Body of pancreas (tissue), 4 donors: ENCODE results near the gene TOMM6.

ENCODE experiments used
- POLR2A ChIP-seq, 3 donors: fragments of 450-650 bp; IDR thresholded peaks; one replicate each; pipeline ENCODE4 v1.6.1; 2016; ENCODE audit warnings: antibody characterized with exemption in 3 of 3, mild to moderate bottlenecking in 2 of 3
- TF ChIP-seq, protein P1 (sequence below), 7 experiments: fragments of 450-650 bp in 4 of 7; fragments of 200-600 bp in 3 of 7; sonication (generic) in 3 of 7; IDR thresholded peaks; one replicate each; pipeline ENCODE4 v1.5.1; 2016 to 2019; ENCODE audit warnings: antibody characterized with exemption in 7 of 7

DNA sequence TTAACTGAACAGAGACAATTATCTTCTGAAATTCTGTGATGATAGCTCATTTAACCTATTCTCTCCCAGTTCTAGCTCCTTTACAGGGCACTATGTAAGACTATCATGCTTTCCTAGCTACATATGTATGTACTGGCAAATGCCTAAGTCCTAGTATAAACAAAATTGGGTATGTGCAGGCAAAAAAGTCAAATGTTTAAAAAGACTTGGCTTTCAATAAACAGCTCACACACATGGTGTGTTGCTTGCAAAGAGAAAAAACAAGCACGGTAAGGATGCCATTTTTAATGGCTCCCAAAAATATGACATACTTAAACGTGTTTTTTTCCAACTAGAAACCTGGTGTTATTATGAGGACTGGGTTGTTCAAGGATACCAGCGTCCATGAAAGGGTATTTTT, 44.8 kb downstream of the TOMM6 start:
- TF ChIP-seq, protein P1, sequence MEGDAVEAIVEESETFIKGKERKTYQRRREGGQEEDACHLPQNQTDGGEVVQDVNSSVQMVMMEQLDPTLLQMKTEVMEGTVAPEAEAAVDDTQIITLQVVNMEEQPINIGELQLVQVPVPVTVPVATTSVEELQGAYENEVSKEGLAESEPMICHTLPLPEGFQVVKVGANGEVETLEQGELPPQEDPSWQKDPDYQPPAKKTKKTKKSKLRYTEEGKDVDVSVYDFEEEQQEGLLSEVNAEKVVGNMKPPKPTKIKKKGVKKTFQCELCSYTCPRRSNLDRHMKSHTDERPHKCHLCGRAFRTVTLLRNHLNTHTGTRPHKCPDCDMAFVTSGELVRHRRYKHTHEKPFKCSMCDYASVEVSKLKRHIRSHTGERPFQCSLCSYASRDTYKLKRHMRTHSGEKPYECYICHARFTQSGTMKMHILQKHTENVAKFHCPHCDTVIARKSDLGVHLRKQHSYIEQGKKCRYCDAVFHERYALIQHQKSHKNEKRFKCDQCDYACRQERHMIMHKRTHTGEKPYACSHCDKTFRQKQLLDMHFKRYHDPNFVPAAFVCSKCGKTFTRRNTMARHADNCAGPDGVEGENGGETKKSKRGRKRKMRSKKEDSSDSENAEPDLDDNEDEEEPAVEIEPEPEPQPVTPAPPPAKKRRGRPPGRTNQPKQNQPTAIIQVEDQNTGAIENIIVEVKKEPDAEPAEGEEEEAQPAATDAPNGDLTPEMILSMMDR (IDR thresholded peaks at IDR 0.05) = no peak
- no peak for TF ChIP-seq POLR2A (IDR thresholded peaks at IDR 0.05)
